Liver (tissue), 9 donors: Measurements from ENCODE around the gene PPOX. TPM values are rescaled to one million over a fixed set of nuclear protein-coding genes. Genes with fewer than 3 reads are reported as not detected.

Experiments
- DNase-seq: peaks from one replicate; pipeline ENCODE4 v3.0.0-alpha.2; 2017; ENCODE audit warnings: low spot score
- H3K27ac ChIP-seq, 2 donors: one replicate each; pipeline ENCODE4 v1.7.0; 2013; ENCODE audit warnings: inconsistent platforms in 2 of 2, low read length in 2 of 2, control low read depth in 1 of 2, low read depth in 1 of 2, mild to moderate bottlenecking in 1 of 2
- H3K27me3 ChIP-seq, 4 donors: one replicate each; pipeline versions ENCODE4 v1.6.1 to v1.7.0; 2013; ENCODE audit warnings: low read length in 3 of 4, inconsistent platforms in 1 of 4, mild to moderate bottlenecking in 1 of 4, moderate library complexity in 1 of 4; ENCODE audit not compliant: control insufficient read depth in 4 of 4, insufficient read depth in 4 of 4
- H3K36me3 ChIP-seq, 4 donors: one replicate each; pipeline versions ENCODE4 v1.6.1 to v1.7.0; 2013; ENCODE audit warnings: low read length in 3 of 4, mild to moderate bottlenecking in 3 of 4, low read depth in 1 of 4, moderate library complexity in 1 of 4; ENCODE audit not compliant: control insufficient read depth in 4 of 4, insufficient read depth in 3 of 4
- H3K4me1 ChIP-seq, 4 donors: one replicate each; pipeline versions ENCODE4 v1.6.1 to v1.7.0; 2013; ENCODE audit warnings: low read length in 3 of 4, mild to moderate bottlenecking in 3 of 4, moderate library complexity in 1 of 4; ENCODE audit not compliant: control insufficient read depth in 4 of 4, insufficient read depth in 4 of 4
- H3K4me3 ChIP-seq, 3 donors: one replicate each; pipeline versions ENCODE4 v1.6.1 to v1.7.0; 2013; ENCODE audit warnings: low read length in 3 of 3, control low read depth in 1 of 3, low read depth in 1 of 3, mild to moderate bottlenecking in 1 of 3
- H3K9ac ChIP-seq, 2 donors: one replicate each; pipeline ENCODE4 v1.7.0; 2013; ENCODE audit warnings: low read length in 2 of 2, mild to moderate bottlenecking in 2 of 2, moderate library complexity in 2 of 2, control low read depth in 1 of 2, low read depth in 1 of 2
- H3K9me3 ChIP-seq, 4 donors: one replicate each; pipeline versions ENCODE4 v1.6.1 to v1.7.0; 2013; ENCODE audit warnings: low read length in 3 of 4; ENCODE audit not compliant: control insufficient read depth in 4 of 4
- CTCF ChIP-seq: fragments of 150-350 bp; IDR thresholded peaks from 2 replicates; pipeline ENCODE4 v1.5.1; 2017; ENCODE audit warnings: improper control_type of control experiment, low read depth, low read length; ENCODE audit not compliant: missing input control
- EGR1 ChIP-seq, 2 donors: IDR thresholded peaks; 2 replicates each; pipeline ENCODE4 v1.6.1; 2016 to 2018; ENCODE audit warnings: antibody characterized with exemption in 2 of 2, low read depth in 2 of 2
- FOXA1 ChIP-seq: IDR thresholded peaks from 2 replicates; pipeline ENCODE4 v1.6.1; 2016; ENCODE audit warnings: antibody characterized with exemption
- FOXA2 ChIP-seq: IDR thresholded peaks from 2 replicates; pipeline ENCODE4 v1.6.1; 2016; ENCODE audit warnings: antibody characterized with exemption
- GABPA ChIP-seq, 2 donors: IDR thresholded peaks in 1 of 2; conservative IDR thresholded peaks in 1 of 2; 2 replicates each; pipeline ENCODE4 v1.6.1; 2016; ENCODE audit warnings: antibody characterized with exemption in 2 of 2, mild to moderate bottlenecking in 1 of 2, moderate library complexity in 1 of 2
- HNF4A ChIP-seq, 2 donors: conservative IDR thresholded peaks; 2 replicates each; pipeline ENCODE4 v1.6.1; 2016; ENCODE audit warnings: antibody characterized with exemption in 2 of 2, mild to moderate bottlenecking in 2 of 2
- HNF4G ChIP-seq: IDR thresholded peaks from 2 replicates; pipeline ENCODE4 v1.6.1; 2016; ENCODE audit warnings: antibody characterized with exemption
- JUND ChIP-seq, 2 donors: IDR thresholded peaks; 2 replicates each; pipeline ENCODE4 v1.6.1; 2016; ENCODE audit warnings: antibody characterized with exemption in 2 of 2
- NR2F2 ChIP-seq: IDR thresholded peaks from 2 replicates; pipeline ENCODE4 v1.6.1; 2016; ENCODE audit warnings: antibody characterized with exemption
- RAD21 ChIP-seq, 2 donors: IDR thresholded peaks; 2 replicates each; pipeline ENCODE4 v1.6.1; 2016; ENCODE audit warnings: antibody characterized with exemption in 2 of 2, mild to moderate bottlenecking in 2 of 2
- RXRA ChIP-seq, 2 donors: IDR thresholded peaks; 2 replicates each; pipeline ENCODE4 v1.6.1; 2017 to 2018; ENCODE audit warnings: antibody characterized with exemption in 2 of 2, mild to moderate bottlenecking in 1 of 2
- YY1 ChIP-seq: IDR thresholded peaks from 2 replicates; pipeline ENCODE4 v1.6.1; 2016; ENCODE audit warnings: antibody characterized with exemption, mild to moderate bottlenecking
- WGBS: extraction: QIAGEN DNeasy Blood & Tissue Kit; methylation state at CpG from one replicate; pipeline ENCODE4 v1.1.7; 2013; 5-methylcytosine and 5-hydroxymethylcytosine counted together
- polyA plus RNA-seq, 2 donors: library from polyadenylated mRNA; stranded (reverse) in 1 of 2; unstranded in 1 of 2; fragments of 200-250 nt in 1 of 2; fragments of >200 nt in 1 of 2; fragmentation: Nextera tagmentation in 1 of 2; extraction: Ambion mirVana in 1 of 2; gene quantifications; one replicate each; pipeline versions ENCODE4 v1.2.1 to v1.2.3, GENCODE V29; 2013 to 2015
- total RNA-seq, 2 donors: library from RNA; depleted of rRNA; stranded (reverse); fragments of >200 nt; gene quantifications; one replicate each; pipeline ENCODE4 v1.2.3, GENCODE V29; 2014
- TF ChIP-seq, protein P1 (sequence below): IDR thresholded peaks from 2 replicates; pipeline ENCODE4 v1.6.1; 2016; ENCODE audit warnings: antibody characterized with exemption
- TF ChIP-seq, protein P2 (sequence below): IDR thresholded peaks from 2 replicates; pipeline ENCODE4 v1.6.1; 2016; ENCODE audit warnings: antibody characterized with exemption
- TF ChIP-seq, protein P3 (sequence below): IDR thresholded peaks from 2 replicates; pipeline ENCODE4 v1.6.1; 2016; ENCODE audit warnings: antibody characterized with exemption
- donor health status: healthy.
- donor health status: healthy.
- donor health status: healthy.
- donor health status: healthy.
- donor health status: healthy.

Gene PPOX
- total and polyA plus RNA-seq, 4 donors = 6.2 to 106 (median 7.9) TPM

DNA sequence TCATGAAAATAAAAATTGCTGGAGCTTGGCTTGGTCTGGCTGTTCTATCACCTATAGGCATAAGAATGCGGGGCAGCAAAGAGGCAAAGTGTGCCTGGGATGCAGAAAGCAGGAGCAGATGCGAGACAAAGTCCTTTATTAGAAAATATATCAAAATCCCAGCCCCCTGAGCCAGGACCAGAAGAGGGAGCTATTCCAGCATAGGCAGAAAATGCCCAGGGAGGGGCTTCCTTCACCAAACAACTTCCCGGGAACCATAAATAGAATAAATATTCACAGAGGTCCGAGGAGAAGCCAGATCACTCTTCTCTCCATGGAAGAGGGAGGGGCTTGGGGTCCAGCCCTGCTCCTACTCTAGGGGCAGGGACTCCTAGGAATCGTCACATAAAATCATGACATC is 5.0 kb downstream of the PPOX start:
- no peaks in the 10 kb centered on the region for H3K27me3 ChIP-seq
- no peak for TF ChIP-seq CTCF
- WGBS = 73% methylated on average over 5 of the region's 5 CpGs
- peaks cover 2 to 46% (median 31%) of the 10 kb centered on the region in 4 donors for H3K36me3 ChIP-seq
- no peaks in the 10 kb centered on the region for H3K9me3 ChIP-seq
- no peak overlapping the region for H3K4me3 ChIP-seq
- H3K27ac ChIP-seq = no peak overlapping the region
- no peak overlapping the region for H3K9ac ChIP-seq
- DNase-seq = no peak
- peaks cover 4 to 28% (median 22%) of the 10 kb centered on the region in 4 donors for H3K4me1 ChIP-seq

DNA sequence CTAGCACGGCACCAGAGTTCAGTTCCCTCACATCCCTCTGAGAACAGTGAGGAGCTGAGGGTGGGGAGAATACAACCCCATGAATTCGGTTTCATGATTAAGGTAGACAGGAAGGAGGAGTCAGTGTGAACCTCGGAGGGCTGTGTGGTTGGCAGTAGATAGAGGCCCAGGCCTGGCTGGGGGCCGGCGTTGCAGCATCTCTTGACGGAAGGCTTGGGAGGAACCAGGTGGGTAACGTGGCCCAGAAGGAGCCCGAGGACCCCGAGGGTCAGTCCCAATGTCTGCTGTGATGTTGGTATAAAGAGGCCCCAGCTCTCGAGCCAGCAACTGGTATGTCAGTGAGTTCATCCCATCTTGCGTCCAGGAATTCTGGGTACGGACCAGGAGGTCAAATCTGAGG is 5.5 kb downstream of the PPOX start:
- H3K9me3 ChIP-seq = no peaks in the 10 kb centered on the region
- no peak for TF ChIP-seq RAD21 (IDR thresholded peaks at IDR 0.05)
- TF ChIP-seq, protein P1, sequence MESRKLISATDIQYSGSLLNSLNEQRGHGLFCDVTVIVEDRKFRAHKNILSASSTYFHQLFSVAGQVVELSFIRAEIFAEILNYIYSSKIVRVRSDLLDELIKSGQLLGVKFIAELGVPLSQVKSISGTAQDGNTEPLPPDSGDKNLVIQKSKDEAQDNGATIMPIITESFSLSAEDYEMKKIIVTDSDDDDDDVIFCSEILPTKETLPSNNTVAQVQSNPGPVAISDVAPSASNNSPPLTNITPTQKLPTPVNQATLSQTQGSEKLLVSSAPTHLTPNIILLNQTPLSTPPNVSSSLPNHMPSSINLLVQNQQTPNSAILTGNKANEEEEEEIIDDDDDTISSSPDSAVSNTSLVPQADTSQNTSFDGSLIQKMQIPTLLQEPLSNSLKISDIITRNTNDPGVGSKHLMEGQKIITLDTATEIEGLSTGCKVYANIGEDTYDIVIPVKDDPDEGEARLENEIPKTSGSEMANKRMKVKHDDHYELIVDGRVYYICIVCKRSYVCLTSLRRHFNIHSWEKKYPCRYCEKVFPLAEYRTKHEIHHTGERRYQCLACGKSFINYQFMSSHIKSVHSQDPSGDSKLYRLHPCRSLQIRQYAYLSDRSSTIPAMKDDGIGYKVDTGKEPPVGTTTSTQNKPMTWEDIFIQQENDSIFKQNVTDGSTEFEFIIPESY = no peak
- H3K27ac ChIP-seq = no peak overlapping the region
- H3K36me3 ChIP-seq = peaks cover 2 to 46% (median 31%) of the 10 kb centered on the region in 4 donors
- no peaks in the 10 kb centered on the region for H3K27me3 ChIP-seq
- WGBS = 88% methylated on average over 12 of the region's 12 CpGs
- peaks cover 4 to 28% (median 24%) of the 10 kb centered on the region in 4 donors for H3K4me1 ChIP-seq
- no peak overlapping the region for H3K4me3 ChIP-seq
- no peak for DNase-seq
- H3K9ac ChIP-seq = no peak overlapping the region

- Histone ChIP-seq H3K4me1 (peaks cover 0 to 24% (median 19%) of the 10 kb centered on the region in 4 donors), H3K4me3 (no peak overlapping the region), H3K9ac (no peak overlapping the region), H3K9me3 (no peaks in the 10 kb centered on the region), H3K36me3 (peaks cover 2 to 46% (median 31%) of the 10 kb centered on the region in 4 donors), H3K27me3 (no peaks in the 10 kb centered on the region), H3K27ac (no peak overlapping the region)
- WGBS = 80% methylated on average over 1 of the region's 1 CpG
- no peak for TF ChIP-seq HNF4A (conservative IDR thresholded peaks at IDR 0.05)
- TF ChIP-seq EGR1 (IDR thresholded peaks at IDR 0.05; ENCODE audit: low read depth in 2 of 2) = no peak
- no peak for TF ChIP-seq FOXA1
- TF ChIP-seq RXRA (IDR thresholded peaks at IDR 0.05) = no peak
- TF ChIP-seq JUND (IDR thresholded peaks at IDR 0.05) = no peak
- no peak for TF ChIP-seq FOXA2
- no peak for TF ChIP-seq HNF4G
- TF ChIP-seq, protein P2, sequence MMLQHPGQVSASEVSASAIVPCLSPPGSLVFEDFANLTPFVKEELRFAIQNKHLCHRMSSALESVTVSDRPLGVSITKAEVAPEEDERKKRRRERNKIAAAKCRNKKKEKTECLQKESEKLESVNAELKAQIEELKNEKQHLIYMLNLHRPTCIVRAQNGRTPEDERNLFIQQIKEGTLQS = no peak
- TF ChIP-seq GABPA (IDR thresholded peaks at IDR 0.05 in 1 of 2, conservative IDR thresholded peaks at IDR 0.05 in 1 of 2) = no peak
- TF ChIP-seq, protein P3, sequence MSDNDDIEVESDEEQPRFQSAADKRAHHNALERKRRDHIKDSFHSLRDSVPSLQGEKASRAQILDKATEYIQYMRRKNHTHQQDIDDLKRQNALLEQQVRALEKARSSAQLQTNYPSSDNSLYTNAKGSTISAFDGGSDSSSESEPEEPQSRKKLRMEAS = no peak
- TF ChIP-seq NR2F2 = no peak
- no peak for TF ChIP-seq CTCF
- TF ChIP-seq YY1 = no peak
- no peak for DNase-seq
Observed at GRCh38 chr1:161172349-161172748, 6.1 kb downstream of the PPOX start.
